K562 (cell line): ENCODE measurements around the gene WDR35. TPM values are rescaled to one million over a fixed set of nuclear protein-coding genes. Genes with fewer than 3 reads are reported as not detected.

Experiments
- ATAC-seq: fragments of 200-7000 bp; cut with Tn5 transposase; 3 replicates; pipeline ENCODE4 v1.9.1; 2020; ENCODE audit warnings: moderate library complexity
- BruUV-seq: library from RNA; stranded (reverse); fragments of 400-500 nt; replicated peaks from 2 replicates; lab custom pipeline; 2021; lab: Mats Ljungman, UMichigan
- CTCF ChIA-PET: fragments of 300-600 bp; formaldehyde crosslinking; extraction: SDS; loops from one replicate; lab custom pipeline; 2021; ENCODE audit warnings: low intra/inter-chr PET ratio; lab: Yijun Ruan, JAX
- POLR2A ChIA-PET: fragments of 300-600, 350-650 bp; sonication (Branson Sonifier 250); formaldehyde crosslinking; extraction: SDS; loops from one replicate; lab custom pipeline; 2021; ENCODE audit warnings: antibody characterized with exemption, inconsistent platforms; lab: Yijun Ruan, JAX
- DNase-seq, 4 experiments: peaks; one replicate each; pipeline versions ENCODE4 v3.0.0 to v3.0.0-alpha.2; 2011 to 2018; ENCODE audit warnings: low spot score in 3 of 4, mixed read lengths in 3 of 4; ENCODE audit errors: extremely low read depth in 1 of 4
- FAIRE-seq: peaks from 2 replicates; lab custom pipeline; 2011; peaks lifted over from hg19 to GRCh38; lab: Jason Lieb, UNC
- H2AFZ ChIP-seq: 2 replicates; pipeline ENCODE4 v1.6.0; 2011; ENCODE audit warnings: low read depth, low read length, control low read depth, inconsistent platforms
- H3K27ac ChIP-seq: fragments of 200-600 bp; 3 replicates; pipeline ENCODE4 v1.8.0; 2011; ENCODE audit warnings: low read depth, mild to moderate bottlenecking, control low read depth, inconsistent platforms, low read length, moderate library complexity, mixed read lengths; ENCODE audit errors: extremely low read depth
- H3K27me3 ChIP-seq, 2 experiments: fragments of 300-600 bp in 1 of 2; 2 replicates in 1 of 2; 3 replicates in 1 of 2; pipeline versions ENCODE4 v1.6.0 to v1.8.0; 2011; ENCODE audit warnings: inconsistent platforms in 2 of 2, low read length in 2 of 2, mild to moderate bottlenecking in 1 of 2, mixed read lengths in 1 of 2, moderate library complexity in 1 of 2; ENCODE audit not compliant: control insufficient read depth in 2 of 2, insufficient read depth in 2 of 2
- H3K36me3 ChIP-seq: fragments of 300-600 bp; 3 replicates; pipeline ENCODE4 v1.8.0; 2011; ENCODE audit warnings: mild to moderate bottlenecking, low read length, inconsistent platforms; ENCODE audit not compliant: control insufficient read depth, insufficient read depth
- H3K4me1 ChIP-seq, 2 experiments: fragments of 200-600 bp in 1 of 2; replicated peaks in 1 of 2; 2 replicates in 1 of 2; 3 replicates in 1 of 2; pipeline versions ENCODE4 v1.5.1 to v1.8.0; 2011; ENCODE audit warnings: inconsistent platforms in 2 of 2, low read length in 2 of 2, mild to moderate bottlenecking in 1 of 2, mixed read lengths in 1 of 2, moderate library complexity in 1 of 2; ENCODE audit not compliant: control insufficient read depth in 2 of 2, insufficient read depth in 2 of 2
- H3K4me2 ChIP-seq: 2 replicates; pipeline ENCODE4 v1.6.1; 2011; ENCODE audit warnings: low read length, control low read depth, inconsistent platforms, mixed read lengths; ENCODE audit not compliant: insufficient read depth
- H3K4me3 ChIP-seq: fragments of 200-600 bp; sonication (generic), shearing (Covaris generic); 2 replicates; pipeline ENCODE4 v1.5.1; 2016; ENCODE audit warnings: control low read depth, inconsistent platforms
- H3K79me2 ChIP-seq: fragments of 200-600 bp; 3 replicates; pipeline ENCODE4 v1.8.0; 2011; ENCODE audit warnings: low read length, inconsistent platforms; ENCODE audit not compliant: control insufficient read depth, insufficient read depth
- H3K9ac ChIP-seq, 2 experiments: 2 replicates each; pipeline versions ENCODE4 v1.6.0 to v1.6.1; 2011; ENCODE audit warnings: low read depth in 2 of 2, low read length in 2 of 2, control low read depth in 1 of 2, inconsistent platforms in 1 of 2, mild to moderate bottlenecking in 1 of 2, mixed read lengths in 1 of 2; ENCODE audit not compliant: insufficient read depth in 1 of 2
- H3K9me1 ChIP-seq: one replicate; pipeline ENCODE4 v1.6.0; 2011; ENCODE audit warnings: inconsistent platforms, mild to moderate bottlenecking, low read length, moderate library complexity; ENCODE audit not compliant: control insufficient read depth, insufficient read depth
- H3K9me3 ChIP-seq: replicated peaks from 2 replicates; pipeline ENCODE4 v1.5.1; 2011; ENCODE audit warnings: low read depth, low read length, inconsistent platforms; ENCODE audit not compliant: control insufficient read depth, insufficient read depth
- H4K20me1 ChIP-seq: replicated peaks from 2 replicates; pipeline ENCODE4 v1.6.1; 2011; ENCODE audit warnings: low read length, inconsistent platforms, mixed read lengths; ENCODE audit not compliant: control insufficient read depth, insufficient read depth
- BACH1 ChIP-seq: fragments of 200-800 bp; sonication (Bioruptor generic); IDR thresholded peaks from 2 replicates; pipeline ENCODE4 v1.6.1; 2016; ENCODE audit warnings: missing genetic modification characterization, missing compliant biosample characterization
- BRD4 ChIP-seq: fragments of 200-600 bp; sonication (generic); IDR thresholded peaks from 2 replicates; pipeline ENCODE4 v1.6.1; 2017; ENCODE audit warnings: inconsistent platforms
- CBX2 ChIP-seq: fragments of 200-600 bp; sonication (generic); IDR thresholded peaks from one replicate; pipeline ENCODE4 v1.6.1; 2012; ENCODE audit warnings: mild to moderate bottlenecking, low read length, inconsistent platforms; ENCODE audit not compliant: insufficient read depth, poor library complexity, severe bottlenecking
- CBX3 ChIP-seq, 2 experiments: IDR thresholded peaks; 1 replicate in 1 of 2; 2 replicates in 1 of 2; pipeline ENCODE4 v1.6.1; 2012; ENCODE audit warnings: inconsistent platforms in 2 of 2, low read length in 2 of 2, borderline replicate concordance in 1 of 2, control low read depth in 1 of 2
- FOXM1 ChIP-seq, 2 experiments: fragments of 450-650 bp in 1 of 2; sonication (generic) in 1 of 2; formaldehyde crosslinking in 1 of 2; IDR thresholded peaks; 2 replicates each; pipeline versions ENCODE4 v1.6.1 to v1.9.0; 2017 to 2022; ENCODE audit warnings: low read depth in 2 of 2, mild to moderate bottlenecking in 2 of 2, missing genetic modification reagents in 1 of 2, moderate library complexity in 1 of 2
- KLF1 ChIP-seq: fragments of 450-650 bp; IDR thresholded peaks from 2 replicates; pipeline ENCODE4 v1.6.1; 2016; ENCODE audit warnings: missing genetic modification characterization, missing compliant biosample characterization
- LARP7 ChIP-seq: fragments of 450-650 bp; IDR thresholded peaks from 2 replicates; pipeline ENCODE4 v1.6.1; 2016
- MAFG ChIP-seq: fragments of 450-650 bp; conservative IDR thresholded peaks from 2 replicates; pipeline ENCODE4 v1.6.1; 2016; ENCODE audit warnings: missing genetic modification characterization, missing compliant biosample characterization
- NRF1 ChIP-seq, 2 experiments: fragments of 450-650 bp; IDR thresholded peaks in 1 of 2; conservative IDR thresholded peaks in 1 of 2; 2 replicates each; pipeline ENCODE4 v1.6.1; 2014; ENCODE audit warnings: mild to moderate bottlenecking in 2 of 2
- POLR2H ChIP-seq: IDR thresholded peaks from 2 replicates; pipeline ENCODE4 v1.6.1; 2016; ENCODE audit warnings: missing genetic modification characterization, low read depth, mild to moderate bottlenecking, control low read depth, missing compliant biosample characterization, moderate library complexity
- PPARD ChIP-seq: fragments of 250-450 bp; sonication (Bioruptor Pico); IDR thresholded peaks from 2 replicates; pipeline ENCODE4 v1.8.0; 2022; ENCODE audit warnings: inconsistent platforms, mild to moderate bottlenecking, moderate library complexity
- SAFB2 ChIP-seq: fragments of 200-400 bp; formaldehyde crosslinking; IDR thresholded peaks from 2 replicates; pipeline ENCODE4 v1.6.1; 2018; ENCODE audit warnings: borderline replicate concordance, low read length, low read depth, moderate library complexity; ENCODE audit not compliant: severe bottlenecking
- SRSF1 ChIP-seq: fragments of 200-400 bp; formaldehyde crosslinking; IDR thresholded peaks from 2 replicates; pipeline ENCODE4 v1.6.1; 2017; ENCODE audit warnings: mild to moderate bottlenecking, low read depth, low read length, moderate library complexity
- ZNF445 ChIP-seq: fragments of 250-450 bp; sonication (Bioruptor Pico); IDR thresholded peaks from 2 replicates; pipeline ENCODE4 v1.4.0; 2020; ENCODE audit warnings: low read depth, mild to moderate bottlenecking, moderate library complexity
- WGBS: fragments of 100-300 bp; shearing (Covaris generic); methylation state at CpG from one replicate; pipeline ENCODE4 v1.1.6; 2016; ENCODE audit warnings: low coverage, mixed read lengths; ENCODE audit not compliant: insufficient coverage; ENCODE audit errors: missing lambda C conversion rate; 5-methylcytosine and 5-hydroxymethylcytosine counted together
- in situ Hi-C: fragments of 300-500 bp; cut with MboI; formaldehyde crosslinking; loops from 4 replicates; pipeline ENCODE4 v1.15.0; 2018; ENCODE audit warnings: inconsistent platforms, mixed read lengths
- intact Hi-C: fragments of 100-400 bp; cut with micrococcal nuclease; formaldehyde crosslinking; loops from 2 replicates; pipeline ENCODE4 v1.14.2; 2022
- polyA plus RNA-seq, 8 experiments: library from polyadenylated mRNA; depleted of rRNA in 4 of 8; stranded (reverse) in 5 of 8; unstranded in 3 of 8; fragments of >200 nt; fragmentation: Nextera tagmentation in 2 of 8; fragmentation: Illumina TruSeq in 1 of 8; extraction: Ambion mirVana in 2 of 8; extraction: Trizol in 1 of 8; gene quantifications; 2 replicates each; pipeline versions ENCODE4 v1.2.1 to v1.2.3, GENCODE V29; 2011 to 2014; ENCODE audit warnings: inconsistent platforms in 1 of 8, missing spikeins in 1 of 8
- total RNA-seq, 7 experiments: library from RNA; depleted of rRNA in 6 of 7; stranded (reverse); fragments of >200 nt in 6 of 7; fragmentation: Illumina TruSeq in 2 of 7; extraction: Trizol in 2 of 7; gene quantifications; 2 replicates each; pipeline versions ENCODE4 v1.2.1 to v1.2.3, GENCODE V29; 2011 to 2021; ENCODE audit warnings: low replicate concordance in 1 of 7
- TF ChIP-seq, protein P1 (sequence below): fragments of 450-650 bp; formaldehyde crosslinking; IDR thresholded peaks from 2 replicates; pipeline ENCODE4 v1.4.0; 2020; ENCODE audit warnings: mild to moderate bottlenecking, mixed read lengths
- TF ChIP-seq, protein P2 (sequence below): sonication (generic); formaldehyde crosslinking; IDR thresholded peaks from 2 replicates; pipeline ENCODE4 v1.4.0; 2020; ENCODE audit warnings: mild to moderate bottlenecking, missing genetic modification reagents
- TF ChIP-seq, protein P3 (sequence below): fragments of 450-650 bp; IDR thresholded peaks from 2 replicates; pipeline ENCODE4 v1.6.1; 2014; ENCODE audit warnings: low read depth, mild to moderate bottlenecking, moderate library complexity, borderline replicate concordance

WDR35 gene
- total and polyA plus RNA-seq, 9 of the 15 experiments (the other 6 are each of a cell fraction or from before 2014, with no cell fraction given) = 3.3 to 13.1 (median 8.0) TPM

DNA sequence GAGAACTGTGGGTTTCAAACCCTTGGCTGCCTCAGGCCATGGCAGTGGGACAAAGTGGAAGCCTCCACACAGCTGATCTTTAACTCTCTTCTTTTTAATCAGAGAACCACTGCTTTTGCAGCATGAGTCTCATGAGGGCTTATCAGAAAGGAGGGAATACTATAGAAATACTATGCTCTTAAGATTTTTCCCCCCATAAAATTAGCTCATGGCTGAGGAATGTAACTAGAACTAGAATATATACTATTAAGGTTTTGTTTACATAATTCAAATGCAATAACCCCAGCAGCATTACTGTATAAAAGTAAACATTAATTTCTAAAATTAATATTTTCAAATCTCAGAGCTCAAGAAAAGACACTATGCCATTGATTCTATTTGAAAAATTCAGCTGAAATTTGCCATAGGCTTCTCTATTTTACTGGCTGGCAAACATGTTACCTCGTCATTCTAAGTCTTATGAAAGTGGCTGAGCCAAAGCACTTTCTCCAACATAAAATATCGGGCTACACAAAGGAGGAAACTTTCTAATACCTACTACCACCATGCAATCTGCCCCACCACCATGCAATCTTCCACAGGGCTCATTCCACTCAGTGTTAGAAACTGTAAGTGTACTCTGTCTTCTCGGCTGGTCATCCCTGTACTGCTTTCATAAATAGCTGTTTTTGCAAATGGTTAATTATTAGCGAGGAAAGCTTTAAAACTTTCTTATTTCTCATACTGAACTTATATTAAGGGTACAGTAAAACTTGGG is 42.5 kb downstream of the WDR35 start:
- Histone ChIP-seq H3K36me3 (0 out of 3 replicates have a peak, but pooled peaks cover 3% of the 10 kb centered on the region), H3K27ac (no peak overlapping the region), H3K4me2 (no peak overlapping the region), H3K9ac (no peak overlapping the region), H3K4me3 (no peak overlapping the region), H2AFZ (no peak overlapping the region), H3K4me1 (no peaks in the 10 kb centered on the region), H4K20me1 (no peaks in the 10 kb centered on the region), H3K27me3 (no peaks in the 10 kb centered on the region), H3K9me3 (no peaks in the 10 kb centered on the region), H3K79me2 (no peaks in the 10 kb centered on the region), H3K9me1 (no peaks in the 10 kb centered on the region)
- in situ Hi-C loops = no loop called here
- ChIA-PET CTCF (no interaction called here), POLR2A (interaction anchor here (0.6 to 1.5 kb wide), 3 partner anchors 11 to 104 kb away, joined by 3 to 4 read pairs (median 3); partner anchors contain the start of gene LAPTM4A)
- BruUV-seq = no TSS peak
- 52% methylated on average over 4 of the region's 4 CpGs for WGBS
- FAIRE-seq (peak; percentile 51), ATAC-seq (no peak), DNase-seq (no peak)
- intact Hi-C loops = no loop called here
- TF ChIP-seq LARP7 = no peak
- TF ChIP-seq POLR2H (tag) = no peak
- no peak for TF ChIP-seq KLF1 (tag)
- TF ChIP-seq BRD4 = no peak
- no peak for TF ChIP-seq MAFG (tag)
- no peak for TF ChIP-seq SRSF1
- no peak for TF ChIP-seq SAFB2
- TF ChIP-seq, protein P1, sequence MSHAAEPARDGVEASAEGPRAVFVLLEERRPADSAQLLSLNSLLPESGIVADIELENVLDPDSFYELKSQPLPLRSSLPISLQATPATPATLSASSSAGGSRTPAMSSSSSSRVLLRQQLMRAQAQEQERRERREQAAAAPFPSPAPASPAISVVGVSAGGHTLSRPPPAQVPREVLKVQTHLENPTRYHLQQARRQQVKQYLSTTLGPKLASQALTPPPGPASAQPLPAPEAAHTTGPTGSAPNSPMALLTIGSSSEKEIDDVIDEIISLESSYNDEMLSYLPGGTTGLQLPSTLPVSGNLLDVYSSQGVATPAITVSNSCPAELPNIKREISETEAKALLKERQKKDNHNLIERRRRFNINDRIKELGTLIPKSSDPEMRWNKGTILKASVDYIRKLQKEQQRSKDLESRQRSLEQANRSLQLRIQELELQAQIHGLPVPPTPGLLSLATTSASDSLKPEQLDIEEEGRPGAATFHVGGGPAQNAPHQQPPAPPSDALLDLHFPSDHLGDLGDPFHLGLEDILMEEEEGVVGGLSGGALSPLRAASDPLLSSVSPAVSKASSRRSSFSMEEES (CRISPR knock-in tag) = no peak
- TF ChIP-seq NRF1 (conservative IDR thresholded peaks at IDR 0.05 in 1 of 2, IDR thresholded peaks at IDR 0.05 in 1 of 2) = no peak
- TF ChIP-seq FOXM1 (IDR thresholded peaks at IDR 0.05; ENCODE audit: low read depth) = no peak
- TF ChIP-seq FOXM1 (CRISPR knock-in tag; IDR thresholded peaks at IDR 0.05; ENCODE audit: low read depth) = no peak
- TF ChIP-seq, protein P2, sequence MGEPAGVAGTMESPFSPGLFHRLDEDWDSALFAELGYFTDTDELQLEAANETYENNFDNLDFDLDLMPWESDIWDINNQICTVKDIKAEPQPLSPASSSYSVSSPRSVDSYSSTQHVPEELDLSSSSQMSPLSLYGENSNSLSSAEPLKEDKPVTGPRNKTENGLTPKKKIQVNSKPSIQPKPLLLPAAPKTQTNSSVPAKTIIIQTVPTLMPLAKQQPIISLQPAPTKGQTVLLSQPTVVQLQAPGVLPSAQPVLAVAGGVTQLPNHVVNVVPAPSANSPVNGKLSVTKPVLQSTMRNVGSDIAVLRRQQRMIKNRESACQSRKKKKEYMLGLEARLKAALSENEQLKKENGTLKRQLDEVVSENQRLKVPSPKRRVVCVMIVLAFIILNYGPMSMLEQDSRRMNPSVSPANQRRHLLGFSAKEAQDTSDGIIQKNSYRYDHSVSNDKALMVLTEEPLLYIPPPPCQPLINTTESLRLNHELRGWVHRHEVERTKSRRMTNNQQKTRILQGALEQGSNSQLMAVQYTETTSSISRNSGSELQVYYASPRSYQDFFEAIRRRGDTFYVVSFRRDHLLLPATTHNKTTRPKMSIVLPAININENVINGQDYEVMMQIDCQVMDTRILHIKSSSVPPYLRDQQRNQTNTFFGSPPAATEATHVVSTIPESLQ (CRISPR knock-in tag) = no peak
- TF ChIP-seq BACH1 (tag) = no peak
- TF ChIP-seq CBX2 = no peak
- TF ChIP-seq ZNF445 (CRISPR knock-in tag) = no peak
- TF ChIP-seq PPARD (CRISPR knock-in tag) = no peak
- TF ChIP-seq, protein P3, sequence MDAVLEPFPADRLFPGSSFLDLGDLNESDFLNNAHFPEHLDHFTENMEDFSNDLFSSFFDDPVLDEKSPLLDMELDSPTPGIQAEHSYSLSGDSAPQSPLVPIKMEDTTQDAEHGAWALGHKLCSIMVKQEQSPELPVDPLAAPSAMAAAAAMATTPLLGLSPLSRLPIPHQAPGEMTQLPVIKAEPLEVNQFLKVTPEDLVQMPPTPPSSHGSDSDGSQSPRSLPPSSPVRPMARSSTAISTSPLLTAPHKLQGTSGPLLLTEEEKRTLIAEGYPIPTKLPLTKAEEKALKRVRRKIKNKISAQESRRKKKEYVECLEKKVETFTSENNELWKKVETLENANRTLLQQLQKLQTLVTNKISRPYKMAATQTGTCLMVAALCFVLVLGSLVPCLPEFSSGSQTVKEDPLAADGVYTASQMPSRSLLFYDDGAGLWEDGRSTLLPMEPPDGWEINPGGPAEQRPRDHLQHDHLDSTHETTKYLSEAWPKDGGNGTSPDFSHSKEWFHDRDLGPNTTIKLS = no peak
- TF ChIP-seq CBX3 (IDR thresholded peaks at IDR 0.05; ENCODE audit: borderline replicate concordance in 1 of 2, low read length in 2 of 2) = no peak
